Trophoblast cell (in vitro differentiated cells and primary cell): ENCODE data around the gene SERINC3.
A peak's percentile ranks its signal among the peaks of the same experiment; 100 is the strongest.

ENCODE experiments used
- DNase-seq, 2 donors: peaks; one replicate each; pipeline ENCODE4 v3.0.0-alpha.2; 2016
- H2AFZ ChIP-seq: 2 replicates; pipeline ENCODE4 v1.6.1; 2013; ENCODE audit warnings: low read length, moderate library complexity, mild to moderate bottlenecking; ENCODE audit not compliant: insufficient read depth, poor library complexity
- H2AK5ac ChIP-seq: 2 replicates; pipeline ENCODE4 v1.6.1; 2013; ENCODE audit warnings: mild to moderate bottlenecking, low read length
- H2BK120ac ChIP-seq: 2 replicates; pipeline ENCODE4 v1.6.1; 2013; ENCODE audit warnings: low read length, mild to moderate bottlenecking, moderate library complexity; ENCODE audit not compliant: insufficient read depth, poor library complexity
- H2BK12ac ChIP-seq: 2 replicates; pipeline ENCODE4 v1.6.1; 2013; ENCODE audit warnings: mild to moderate bottlenecking, low read length, moderate library complexity
- H2BK5ac ChIP-seq: 2 replicates; pipeline ENCODE4 v1.6.1; 2013; ENCODE audit warnings: low read length, low read depth, moderate library complexity, mild to moderate bottlenecking; ENCODE audit not compliant: poor library complexity
- H3K14ac ChIP-seq: 2 replicates; pipeline ENCODE4 v1.6.1; 2013; ENCODE audit warnings: mild to moderate bottlenecking, low read length
- H3K18ac ChIP-seq: 2 replicates; pipeline ENCODE4 v1.6.1; 2013; ENCODE audit warnings: mild to moderate bottlenecking, low read length
- H3K23ac ChIP-seq: 2 replicates; pipeline ENCODE4 v1.6.1; 2013; ENCODE audit warnings: low read length
- H3K27ac ChIP-seq: 2 replicates; pipeline ENCODE4 v1.5.1; 2013; ENCODE audit warnings: low read depth, mild to moderate bottlenecking, inconsistent platforms, low read length, moderate library complexity
- H3K27me3 ChIP-seq: 2 replicates; pipeline ENCODE4 v1.6.1; 2013; ENCODE audit warnings: inconsistent platforms, mild to moderate bottlenecking, low read length, moderate library complexity; ENCODE audit not compliant: insufficient read depth
- H3K36me3 ChIP-seq, 2 experiments: 1 replicate in 1 of 2; 2 replicates in 1 of 2; pipeline ENCODE4 v1.6.1; 2013; ENCODE audit warnings: low read length in 2 of 2, mild to moderate bottlenecking in 2 of 2, moderate library complexity in 1 of 2; ENCODE audit not compliant: insufficient read depth in 2 of 2, control insufficient read depth in 1 of 2
- H3K4ac ChIP-seq: 2 replicates; pipeline ENCODE4 v1.6.1; 2013; ENCODE audit warnings: low read depth, mild to moderate bottlenecking, low read length, moderate library complexity
- H3K4me1 ChIP-seq, 2 experiments: 1 replicate in 1 of 2; 2 replicates in 1 of 2; pipeline ENCODE4 v1.6.1; 2013; ENCODE audit warnings: low read length in 2 of 2, mild to moderate bottlenecking in 2 of 2, moderate library complexity in 1 of 2; ENCODE audit not compliant: insufficient read depth in 2 of 2, control insufficient read depth in 1 of 2
- H3K4me2 ChIP-seq: 2 replicates; pipeline ENCODE4 v1.6.1; 2013; ENCODE audit warnings: inconsistent platforms, mild to moderate bottlenecking, low read length, moderate library complexity
- H3K4me3 ChIP-seq: 2 replicates; pipeline ENCODE4 v1.5.1; 2013; ENCODE audit warnings: mild to moderate bottlenecking, low read depth, low read length, inconsistent platforms
- H3K79me1 ChIP-seq: one replicate; pipeline ENCODE4 v1.6.1; 2013; ENCODE audit warnings: low read length
- H3K79me2 ChIP-seq: 2 replicates; pipeline ENCODE4 v1.6.1; 2013; ENCODE audit warnings: low read length, mild to moderate bottlenecking; ENCODE audit not compliant: control insufficient read depth, insufficient read depth, poor library complexity
- H3K9ac ChIP-seq: 2 replicates; pipeline ENCODE4 v1.6.1; 2013; ENCODE audit warnings: mild to moderate bottlenecking, low read length
- H3K9me3 ChIP-seq: 2 replicates; pipeline ENCODE4 v1.6.1; 2013; ENCODE audit warnings: low read depth, mild to moderate bottlenecking, control low read depth, inconsistent platforms, low read length; ENCODE audit not compliant: insufficient read depth
- H4K12ac ChIP-seq: 2 replicates; pipeline ENCODE4 v1.6.1; 2013; ENCODE audit warnings: low read depth, mild to moderate bottlenecking, low read length, moderate library complexity
- H4K8ac ChIP-seq: 2 replicates; pipeline ENCODE4 v1.6.1; 2013; ENCODE audit warnings: low read depth, mild to moderate bottlenecking, low read length, moderate library complexity
- H4K91ac ChIP-seq: one replicate; pipeline ENCODE4 v1.6.1; 2013; ENCODE audit warnings: low read depth, mild to moderate bottlenecking, low read length, moderate library complexity
- WGBS: extraction: QIAGEN DNeasy Blood & Tissue Kit; methylation state at CpG from one replicate; pipeline ENCODE4 v1.1.7; 2013; ENCODE audit warnings: missing lambda C conversion rate; ENCODE audit not compliant: insufficient read length, insufficient coverage; ENCODE audit errors: extremely low coverage; 5-methylcytosine and 5-hydroxymethylcytosine counted together

SERINC3 gene

GRCh38 chr20:44501448-44501847 lies 20.4 kb downstream of the SERINC3 start:
- Histone ChIP-seq H3K27me3 (no peaks in the 10 kb centered on the region), H3K18ac (no peak overlapping the region), H4K8ac (no peak overlapping the region), H3K4me3 (no peak overlapping the region), H3K79me2 (no peaks in the 10 kb centered on the region), H3K4me2 (no peak overlapping the region), H3K9ac (no peak overlapping the region), H3K79me1 (no peaks in the 10 kb centered on the region), H3K9me3 (no peaks in the 10 kb centered on the region), H2BK5ac (no peak overlapping the region), H4K12ac (no peak overlapping the region), H3K4ac (no peak overlapping the region), H3K23ac (no peak overlapping the region), H3K4me1 (peaks cover 0 to 2% of the 10 kb centered on the region in 2 experiments), H3K27ac (no peak overlapping the region), H2BK12ac (no peak overlapping the region), H4K91ac (no peak overlapping the region), H2AFZ (no peak overlapping the region), H3K14ac (no peak overlapping the region), H2BK120ac (no peak overlapping the region), H2AK5ac (no peak overlapping the region), H3K36me3 (peaks cover 31 to 39% of the 10 kb centered on the region in 2 experiments)
- peak; percentile 75 to 85 for DNase-seq
- no CpG with 5 or more reads among the region's 5 CpGs for WGBS

GRCh38 chr20:44500221-44500620 lies 21.6 kb downstream of the SERINC3 start:
- Histone ChIP-seq H4K91ac (no peak overlapping the region), H3K23ac (no peak overlapping the region), H2AK5ac (no peak overlapping the region), H3K4me1 (peaks cover 2 to 4% of the 10 kb centered on the region in 2 experiments), H3K18ac (no peak overlapping the region), H3K27me3 (no peaks in the 10 kb centered on the region), H4K8ac (no peak overlapping the region), H2BK5ac (no peak overlapping the region), H3K4ac (no peak overlapping the region), H3K9me3 (no peaks in the 10 kb centered on the region), H2AFZ (no peak overlapping the region), H2BK12ac (no peak overlapping the region), H4K12ac (no peak overlapping the region), H3K4me3 (no peak overlapping the region), H2BK120ac (no peak overlapping the region), H3K4me2 (no peak overlapping the region), H3K36me3 (peaks cover 21 to 37% of the 10 kb centered on the region in 2 experiments), H3K9ac (no peak overlapping the region), H3K79me1 (no peaks in the 10 kb centered on the region), H3K14ac (no peak overlapping the region), H3K79me2 (no peaks in the 10 kb centered on the region), H3K27ac (no peak overlapping the region)
- no CpG with 5 or more reads among the region's 3 CpGs for WGBS
- DNase-seq: no peak

GRCh38 chr20:44497761-44498160 lies 24.1 kb downstream of the SERINC3 start:
- H4K8ac ChIP-seq: no peak overlapping the region
- H4K12ac ChIP-seq: no peak overlapping the region
- no peak overlapping the region for H2BK5ac ChIP-seq
- H3K9ac ChIP-seq: no peak overlapping the region
- H4K91ac ChIP-seq: no peak overlapping the region
- no peaks in the 10 kb centered on the region for H3K79me2 ChIP-seq
- H2AK5ac ChIP-seq: no peak overlapping the region
- no peak overlapping the region for H3K4ac ChIP-seq
- no peak overlapping the region for H2AFZ ChIP-seq
- no peak overlapping the region for H3K23ac ChIP-seq
- H2BK120ac ChIP-seq: no peak overlapping the region
- no peak overlapping the region for H3K4me3 ChIP-seq
- no peak overlapping the region for H3K18ac ChIP-seq
- H3K27ac ChIP-seq: no peak overlapping the region
- H3K14ac ChIP-seq: no peak overlapping the region
- no peaks in the 10 kb centered on the region for H3K27me3 ChIP-seq
- H3K36me3 ChIP-seq: peaks cover 19 to 39% of the 10 kb centered on the region in 2 experiments
- no peak for DNase-seq
- WGBS: no CpG with 5 or more reads among the region's 3 CpGs
- no peak overlapping the region for H3K4me2 ChIP-seq
- no peaks in the 10 kb centered on the region for H3K79me1 ChIP-seq
- H3K4me1 ChIP-seq: peaks cover 2 to 4% of the 10 kb centered on the region in 2 experiments
- no peak overlapping the region for H2BK12ac ChIP-seq
- H3K9me3 ChIP-seq: no peaks in the 10 kb centered on the region

GRCh38 chr20:44496976-44497375 lies 24.9 kb downstream of the SERINC3 start:
- no peaks in the 10 kb centered on the region for H3K79me1 ChIP-seq
- no peak overlapping the region for H3K23ac ChIP-seq
- H3K36me3 ChIP-seq: peaks cover 14 to 36% of the 10 kb centered on the region in 2 experiments
- H3K9ac ChIP-seq: no peak overlapping the region
- H2AFZ ChIP-seq: no peak overlapping the region
- no peak overlapping the region for H3K4ac ChIP-seq
- H3K9me3 ChIP-seq: no peaks in the 10 kb centered on the region
- peaks cover 2 to 6% of the 10 kb centered on the region in 2 experiments for H3K4me1 ChIP-seq
- H3K27ac ChIP-seq: no peak overlapping the region
- peak; percentile 77 to 81 for DNase-seq
- no peak overlapping the region for H2BK5ac ChIP-seq
- H4K8ac ChIP-seq: no peak overlapping the region
- no peak overlapping the region for H2AK5ac ChIP-seq
- no peak overlapping the region for H3K14ac ChIP-seq
- no peak overlapping the region for H3K18ac ChIP-seq
- H3K27me3 ChIP-seq: no peaks in the 10 kb centered on the region
- WGBS: no CpG with 5 or more reads among the region's 3 CpGs
- H4K12ac ChIP-seq: no peak overlapping the region
- no peaks in the 10 kb centered on the region for H3K79me2 ChIP-seq
- H3K4me2 ChIP-seq: no peak overlapping the region
- H4K91ac ChIP-seq: no peak overlapping the region
- no peak overlapping the region for H2BK12ac ChIP-seq
- H3K4me3 ChIP-seq: no peak overlapping the region
- no peak overlapping the region for H2BK120ac ChIP-seq
